HFFc6 (cell line): ENCODE data around the gene TMEM178B. TPM values are rescaled to one million over a fixed set of nuclear protein-coding genes. Genes with fewer than 3 reads are reported as not detected.

Source experiments
- DNase-seq: peaks from one replicate; pipeline ENCODE4 v3.0.0-alpha.2; 2018
- H3K27ac Mint-ChIP-seq: 2 replicates; pipeline ENCODE4 v1.8.0; 2020; ENCODE audit warnings: mild to moderate bottlenecking, mixed read lengths
- H3K27me3 Mint-ChIP-seq: 2 replicates; pipeline ENCODE4 v1.8.0; 2021; ENCODE audit warnings: mild to moderate bottlenecking, moderate library complexity, mixed read lengths; ENCODE audit not compliant: insufficient read depth
- H3K36me3 Mint-ChIP-seq: 2 replicates; pipeline ENCODE4 v1.8.0; 2021; ENCODE audit warnings: low read depth, mixed read lengths
- H3K4me1 Mint-ChIP-seq: 2 replicates; pipeline ENCODE4 v1.8.0; 2020; ENCODE audit warnings: low read depth, mixed read lengths
- H3K4me3 Mint-ChIP-seq: 2 replicates; pipeline ENCODE4 v1.8.0; 2020; ENCODE audit warnings: mild to moderate bottlenecking, moderate library complexity, mixed read lengths
- H3K9me3 Mint-ChIP-seq: 2 replicates; pipeline ENCODE4 v1.8.0; 2020; ENCODE audit warnings: mild to moderate bottlenecking, mixed read lengths
- total RNA-seq, 6 experiments: library from RNA; stranded (reverse); fragmentation: NEBNext Ultra II Directional; extraction: Animal tissue kit (Norgen Biotek cat#: 25700); gene quantifications; 2 replicates in 1 of 6; 3 replicates in 5 of 6; pipeline ENCODE4 v1.2.3, GENCODE V29; 2021
- TF ChIP-seq, protein P1 (sequence below): fragments of 200-600 bp; sonication (generic); IDR thresholded peaks from 2 replicates; pipeline ENCODE4 v1.5.0; 2021; ENCODE audit warnings: antibody characterized with exemption, mild to moderate bottlenecking

TMEM178B gene
- total RNA-seq, 6 experiments from 2014 or later: 2.8 to 8.4 (median 6.6) TPM

DNA sequence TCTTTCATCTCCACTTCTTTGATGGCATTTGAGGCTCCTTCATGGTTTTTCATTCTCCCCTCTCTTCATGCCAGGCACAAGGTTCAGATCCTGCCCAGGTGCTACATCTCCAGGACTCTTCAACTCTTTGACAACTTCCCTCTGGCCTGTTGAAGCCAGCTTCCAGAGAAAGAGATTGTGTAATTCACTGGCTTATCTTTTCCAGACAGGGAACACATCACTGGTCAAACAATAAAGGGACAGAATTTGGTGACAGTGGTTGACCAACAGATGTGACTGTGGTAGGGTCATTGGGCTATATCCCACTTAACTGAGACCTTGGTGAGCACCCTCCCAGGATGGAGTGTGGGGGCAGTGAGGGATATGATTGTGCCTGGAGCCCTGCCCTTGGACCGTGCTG, 365.9 kb downstream of the TMEM178B start:
- peaks cover 14% of the 10 kb centered on the region; the same call in 1 of the 2 replicates for H3K9me3 Mint-ChIP-seq
- H3K27me3 Mint-ChIP-seq: peaks cover 1% of the 10 kb centered on the region; the same call in 1 of the 2 replicates
- peaks cover 6% of the 10 kb centered on the region; the same call in 1 of the 2 replicates for H3K4me1 Mint-ChIP-seq
- TF ChIP-seq, protein P1, sequence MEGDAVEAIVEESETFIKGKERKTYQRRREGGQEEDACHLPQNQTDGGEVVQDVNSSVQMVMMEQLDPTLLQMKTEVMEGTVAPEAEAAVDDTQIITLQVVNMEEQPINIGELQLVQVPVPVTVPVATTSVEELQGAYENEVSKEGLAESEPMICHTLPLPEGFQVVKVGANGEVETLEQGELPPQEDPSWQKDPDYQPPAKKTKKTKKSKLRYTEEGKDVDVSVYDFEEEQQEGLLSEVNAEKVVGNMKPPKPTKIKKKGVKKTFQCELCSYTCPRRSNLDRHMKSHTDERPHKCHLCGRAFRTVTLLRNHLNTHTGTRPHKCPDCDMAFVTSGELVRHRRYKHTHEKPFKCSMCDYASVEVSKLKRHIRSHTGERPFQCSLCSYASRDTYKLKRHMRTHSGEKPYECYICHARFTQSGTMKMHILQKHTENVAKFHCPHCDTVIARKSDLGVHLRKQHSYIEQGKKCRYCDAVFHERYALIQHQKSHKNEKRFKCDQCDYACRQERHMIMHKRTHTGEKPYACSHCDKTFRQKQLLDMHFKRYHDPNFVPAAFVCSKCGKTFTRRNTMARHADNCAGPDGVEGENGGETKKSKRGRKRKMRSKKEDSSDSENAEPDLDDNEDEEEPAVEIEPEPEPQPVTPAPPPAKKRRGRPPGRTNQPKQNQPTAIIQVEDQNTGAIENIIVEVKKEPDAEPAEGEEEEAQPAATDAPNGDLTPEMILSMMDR: no peak
- no peak overlapping the region for H3K27ac Mint-ChIP-seq
- no peak overlapping the region for H3K4me3 Mint-ChIP-seq
- DNase-seq: no peak
- peaks cover 8% of the 10 kb centered on the region; the same call in 1 of the 2 replicates for H3K36me3 Mint-ChIP-seq

DNA sequence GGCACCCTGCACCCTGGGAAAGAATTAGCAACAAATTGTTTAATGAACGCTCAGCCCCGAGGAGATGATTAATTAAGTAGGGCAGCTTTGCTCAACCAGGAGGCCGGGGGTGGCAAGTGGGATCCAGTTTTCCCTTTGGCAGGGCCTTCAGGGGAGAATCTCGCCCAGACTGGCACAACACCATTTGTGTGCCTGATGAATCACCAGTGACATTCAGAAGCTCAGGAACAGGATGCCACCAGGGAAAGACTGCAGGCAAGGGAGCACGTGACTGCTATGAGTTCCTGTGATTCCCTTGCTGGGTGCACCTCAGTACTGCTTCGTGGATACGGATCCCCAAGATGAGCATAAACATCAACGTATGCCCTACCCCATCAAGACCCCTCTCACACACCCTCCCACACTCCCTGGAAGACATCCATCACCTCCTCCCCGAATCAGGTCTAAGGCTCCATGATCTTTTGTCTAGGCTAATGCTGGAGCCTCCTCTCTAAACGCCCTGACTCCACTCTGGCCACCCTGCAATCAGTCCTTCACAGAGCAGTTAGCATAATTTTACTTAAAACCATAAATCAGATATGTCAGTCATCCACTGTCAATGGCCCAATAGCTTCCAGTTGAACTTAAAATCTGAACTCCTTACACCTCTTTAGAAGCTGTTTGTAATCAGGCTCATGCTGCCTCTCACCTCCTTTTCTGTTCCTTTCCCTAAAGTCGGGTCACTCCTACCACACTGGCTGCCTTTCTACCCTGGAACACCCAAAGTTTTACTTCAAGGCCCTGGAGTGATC, 368.2 kb downstream of the TMEM178B start:
- peaks cover 8% of the 10 kb centered on the region; the same call in 1 of the 2 replicates for H3K36me3 Mint-ChIP-seq
- no peak overlapping the region for H3K4me3 Mint-ChIP-seq
- TF ChIP-seq, protein P1: no peak
- peaks cover 11% of the 10 kb centered on the region; the same call in 1 of the 2 replicates for H3K4me1 Mint-ChIP-seq
- no peak for DNase-seq
- no peak overlapping the region for H3K27ac Mint-ChIP-seq
- H3K9me3 Mint-ChIP-seq: peaks cover 17% of the 10 kb centered on the region
- peaks cover 1% of the 10 kb centered on the region; the same call in 1 of the 2 replicates for H3K27me3 Mint-ChIP-seq

DNA sequence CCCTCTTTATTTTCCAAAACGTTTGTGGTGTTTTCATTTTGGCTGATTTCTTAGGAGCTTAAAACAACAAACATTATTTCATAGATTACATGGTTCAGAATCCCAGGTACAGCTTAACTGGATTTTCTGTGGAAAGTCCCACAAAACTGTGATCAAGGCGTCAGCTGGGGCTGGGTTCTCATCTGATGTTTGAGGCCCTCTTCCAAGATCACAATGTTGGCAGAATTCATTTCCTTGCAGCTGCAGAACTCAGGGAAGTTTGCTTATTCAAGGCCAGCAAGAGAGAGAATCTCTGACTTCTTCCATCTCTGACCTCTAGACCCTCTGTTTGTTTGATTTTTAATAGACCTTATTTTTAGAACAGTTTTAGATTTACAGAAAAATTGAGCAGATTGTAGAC, 368.9 kb downstream of the TMEM178B start:
- H3K9me3 Mint-ChIP-seq: peaks cover 17% of the 10 kb centered on the region
- H3K36me3 Mint-ChIP-seq: peaks cover 8% of the 10 kb centered on the region; the same call in 1 of the 2 replicates
- no peak for DNase-seq
- H3K27me3 Mint-ChIP-seq: peaks cover 1% of the 10 kb centered on the region; the same call in 1 of the 2 replicates
- no peak overlapping the region for H3K4me3 Mint-ChIP-seq
- TF ChIP-seq, protein P1: no peak
- peaks cover 11% of the 10 kb centered on the region; the same call in 1 of the 2 replicates for H3K4me1 Mint-ChIP-seq
- H3K27ac Mint-ChIP-seq: no peak overlapping the region

DNA sequence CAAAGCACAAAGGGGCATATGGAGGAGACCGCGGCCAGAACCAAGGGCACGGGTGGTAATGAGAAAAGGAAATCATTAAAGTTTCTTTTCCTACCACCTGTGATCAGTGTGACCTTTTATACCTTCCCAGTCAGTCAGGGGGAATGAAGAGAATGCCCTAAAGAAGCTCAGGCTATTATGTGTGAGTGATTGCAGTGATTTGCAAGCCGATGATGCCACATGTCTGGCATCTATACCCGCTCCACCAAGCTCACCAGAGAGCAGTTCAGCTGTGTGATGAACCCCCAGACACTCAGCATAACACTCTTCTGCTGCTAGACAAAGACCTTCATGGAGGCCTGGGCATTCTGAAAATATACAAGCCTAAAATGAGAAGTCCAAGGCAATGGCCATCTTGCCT, 371.1 kb downstream of the TMEM178B start:
- DNase-seq: no peak
- H3K27me3 Mint-ChIP-seq: peaks cover 1% of the 10 kb centered on the region; the same call in 1 of the 2 replicates
- H3K4me3 Mint-ChIP-seq: no peak overlapping the region
- H3K9me3 Mint-ChIP-seq: peaks cover 28% of the 10 kb centered on the region
- H3K27ac Mint-ChIP-seq: no peak overlapping the region
- H3K4me1 Mint-ChIP-seq: peaks cover 11% of the 10 kb centered on the region; the same call in 1 of the 2 replicates
- TF ChIP-seq, protein P1: no peak
- H3K36me3 Mint-ChIP-seq: peaks cover 8% of the 10 kb centered on the region; the same call in 1 of the 2 replicates

DNA sequence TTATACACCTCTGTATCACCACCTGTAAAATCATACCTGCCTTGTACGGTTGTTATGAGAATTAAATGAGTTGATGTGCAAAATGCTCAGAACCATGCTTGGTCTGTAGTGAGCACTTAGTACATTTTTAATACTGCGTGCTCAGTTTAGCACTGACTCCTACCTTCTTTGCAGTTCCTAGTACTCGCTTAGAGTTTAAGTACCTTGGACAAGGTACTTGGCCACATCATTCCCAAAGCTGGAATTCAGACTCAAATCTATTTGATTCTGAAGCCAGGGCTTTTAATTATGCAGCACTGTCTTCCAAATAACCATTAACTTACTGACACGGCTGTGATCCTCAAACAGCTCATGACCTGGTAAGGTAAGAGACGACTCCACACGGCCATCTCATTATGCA, 377.4 kb downstream of the TMEM178B start:
- H3K4me1 Mint-ChIP-seq: no peaks in the 10 kb centered on the region; the same call in 1 of the 2 replicates
- TF ChIP-seq, protein P1: no peak
- no peak for DNase-seq
- H3K36me3 Mint-ChIP-seq: no peaks in the 10 kb centered on the region
- H3K4me3 Mint-ChIP-seq: no peak overlapping the region
- peaks cover 44% of the 10 kb centered on the region for H3K9me3 Mint-ChIP-seq
- no peaks in the 10 kb centered on the region; the same call in 1 of the 2 replicates for H3K27me3 Mint-ChIP-seq
- no peak overlapping the region for H3K27ac Mint-ChIP-seq
